Colonic mucosa (tissue), 4 donors: ENCODE data around the gene C7orf57. TPM values are rescaled to one million over a fixed set of nuclear protein-coding genes. Genes with fewer than 3 reads are reported as not detected.

Source experiments
- DNase-seq: peaks from one replicate; pipeline ENCODE4 v3.0.0-alpha.2; 2020
- H3K27ac ChIP-seq: fragments of 200-600 bp; one replicate; pipeline ENCODE4 v1.8.0; 2021
- H3K27me3 ChIP-seq: fragments of 200-600 bp; one replicate; pipeline ENCODE4 v1.8.0; 2021
- H3K36me3 ChIP-seq: fragments of 200-600 bp; one replicate; pipeline ENCODE4 v1.8.0; 2021
- H3K4me1 ChIP-seq: fragments of 200-600 bp; one replicate; pipeline ENCODE4 v1.8.0; 2021; ENCODE audit warnings: mild to moderate bottlenecking
- H3K4me3 ChIP-seq: fragments of 200-600 bp; one replicate; pipeline ENCODE4 v1.8.0; 2021
- H3K9ac ChIP-seq, 2 donors: one replicate each; pipeline ENCODE4 v1.7.0; 2013; ENCODE audit warnings: control low read depth in 2 of 2, low read depth in 2 of 2, low read length in 2 of 2
- H3K9me3 ChIP-seq: fragments of 200-600 bp; one replicate; pipeline ENCODE4 v1.8.0; 2021
- CTCF ChIP-seq: fragments of 200-600 bp; IDR thresholded peaks from one replicate; pipeline ENCODE4 v1.8.0; 2022; ENCODE audit warnings: antibody characterized with exemption, mild to moderate bottlenecking
- intact Hi-C: fragments of 100-400 bp; cut with DNase I; formaldehyde crosslinking; loops from one replicate; pipeline ENCODE4 v1.14.1; 2022
- total RNA-seq, 2 donors: library from RNA; stranded (reverse); fragmentation: NEBNext Ultra II Directional in 1 of 2; extraction: Animal tissue kit (Norgen Biotek cat#: 25700) in 1 of 2; gene quantifications; one replicate each; pipeline ENCODE4 v1.2.1, GENCODE V29; 2021
- donor health status: healthy.
- donor health status: DM: no; HTN: no; CAD: no.
- donor health status: DM: no; HTN: no; CAD: no.

The C7orf57 gene
- total RNA-seq, 2 donors from 2014 or later: 0.24 TPM; not detected in 1

- no peaks in the 10 kb centered on the region for H3K36me3 ChIP-seq
- no peaks in the 10 kb centered on the region for H3K9me3 ChIP-seq
- TF ChIP-seq CTCF: no peak
- intact Hi-C loops: no loop called here
- peaks cover 6% of the 10 kb centered on the region for H3K4me1 ChIP-seq
- no peak overlapping the region for H3K9ac ChIP-seq
- peak overlapping the region; percentile 35 for H3K27ac ChIP-seq
- no peak overlapping the region for H3K4me3 ChIP-seq
- no peaks in the 10 kb centered on the region for H3K27me3 ChIP-seq
- no peak for DNase-seq
These were observed 50.1 kb downstream of the C7orf57 start for GRCh38 chr7:48085433-48085791.

GRCh38 chr7:48085942-48086341, 50.6 kb downstream of the C7orf57 start:
- no peak for DNase-seq
- no peaks in the 10 kb centered on the region for H3K27me3 ChIP-seq
- H3K9me3 ChIP-seq: no peaks in the 10 kb centered on the region
- peak overlapping the region; percentile 46 for H3K27ac ChIP-seq
- no peaks in the 10 kb centered on the region for H3K36me3 ChIP-seq
- no peak overlapping the region for H3K9ac ChIP-seq
- H3K4me1 ChIP-seq: peaks cover 6% of the 10 kb centered on the region
- no peak for TF ChIP-seq CTCF
- no peak overlapping the region for H3K4me3 ChIP-seq
- intact Hi-C loops: no loop called here

GRCh38 chr7:48087349-48087748, 52.0 kb downstream of the C7orf57 start:
- Histone ChIP-seq H3K36me3 (no peaks in the 10 kb centered on the region), H3K4me3 (no peak overlapping the region), H3K9me3 (no peaks in the 10 kb centered on the region), H3K27ac (peak overlapping the region; percentile 91), H3K27me3 (no peaks in the 10 kb centered on the region), H3K9ac (peak overlapping the region in 1 of 2 donors; percentile 14), H3K4me1 (peaks cover 6% of the 10 kb centered on the region)
- DNase-seq: no peak
- intact Hi-C loops: no loop called here
- TF ChIP-seq CTCF: no peak

GRCh38 chr7:48088559-48089045, 53.3 kb downstream of the C7orf57 start:
- TF ChIP-seq CTCF: no peak
- Histone ChIP-seq H3K36me3 (no peaks in the 10 kb centered on the region), H3K9me3 (no peaks in the 10 kb centered on the region), H3K27me3 (no peaks in the 10 kb centered on the region), H3K4me1 (peaks cover 6% of the 10 kb centered on the region), H3K9ac (peak overlapping the region; percentile 81 to 89), H3K4me3 (peak overlapping the region; percentile 78), H3K27ac (peak overlapping the region; percentile 91)
- peak; percentile 93 for DNase-seq
- intact Hi-C loops: no loop called here

GRCh38 chr7:48089046-48090003, 54.0 kb downstream of the C7orf57 start, which contains the start of gene UPP1:
Gene UPP1 (plus strand): TSS chr7:48089265. CDS start chr7:48094784, 5,519 bp downstream.
- Histone ChIP-seq H3K9me3 (no peaks in the 10 kb centered on the region), H3K27me3 (no peaks in the 10 kb centered on the region), H3K4me1 (peaks cover 6% of the 10 kb centered on the region), H3K36me3 (no peaks in the 10 kb centered on the region), H3K9ac (peak within 1 kb of the TSS; percentile 81 to 89), H3K4me3 (peak within 1 kb of the TSS; percentile 78), H3K27ac (peak within 1 kb of the TSS; percentile 91)
- DNase-seq: peak; percentile 96
- no peak for TF ChIP-seq CTCF
- intact Hi-C loops: loop anchor here (5.0 kb wide), 1 partner anchor 102 kb away; no protein-coding TSS in a partner anchor
